OCI-LY1 (cell line): Measurements from ENCODE around the gene SAT2.
A peak's percentile ranks its signal among the peaks of the same experiment; 100 is the strongest.

Experiments used
- H2AFZ ChIP-seq: fragments of 200-600 bp; sonication (generic), shearing (Covaris generic); 2 replicates; pipeline ENCODE4 v1.6.0; 2014; ENCODE audit warnings: antibody characterized with exemption, mild to moderate bottlenecking, low read length
- H3F3A ChIP-seq: fragments of 200-600 bp; sonication (generic), shearing (Covaris generic); 2 replicates; pipeline ENCODE4 v1.6.0; 2014; ENCODE audit warnings: mild to moderate bottlenecking, antibody characterized with exemption, low read length, moderate library complexity; ENCODE audit not compliant: insufficient read depth
- H3K27ac ChIP-seq: fragments of 200-600 bp; sonication (generic); 2 replicates; pipeline ENCODE4 v1.5.1; 2014; ENCODE audit warnings: low read length, mixed run types, mild to moderate bottlenecking, low read depth; ENCODE audit not compliant: poor library complexity, severe bottlenecking
- H3K27me3 ChIP-seq: fragments of 200-600 bp; sonication (generic); 2 replicates; pipeline ENCODE4 v1.6.0; 2014; ENCODE audit warnings: antibody characterized with exemption, mild to moderate bottlenecking, low read length, moderate library complexity; ENCODE audit not compliant: insufficient read depth
- H3K36me3 ChIP-seq: fragments of 200-600 bp; sonication (generic); 2 replicates; pipeline ENCODE4 v1.6.1; 2014; ENCODE audit warnings: mild to moderate bottlenecking, antibody characterized with exemption, low read length, moderate library complexity, mixed read lengths; ENCODE audit not compliant: insufficient read depth
- H3K4me1 ChIP-seq: fragments of 200-600 bp; sonication (generic); 2 replicates; pipeline ENCODE4 v1.5.1; 2014; ENCODE audit warnings: mild to moderate bottlenecking, low read length, moderate library complexity; ENCODE audit not compliant: insufficient read depth, severe bottlenecking
- H3K4me2 ChIP-seq: fragments of 200-600 bp; sonication (generic), shearing (Covaris generic); 2 replicates; pipeline ENCODE4 v1.6.1; 2014; ENCODE audit warnings: low read length
- H3K4me3 ChIP-seq: fragments of 200-600 bp; sonication (generic); 2 replicates; pipeline ENCODE4 v1.5.1; 2014; ENCODE audit warnings: low read length, low read depth, mild to moderate bottlenecking, mixed read lengths; ENCODE audit not compliant: poor library complexity, severe bottlenecking
- H3K79me2 ChIP-seq: fragments of 200-600 bp; shearing (Covaris generic); 2 replicates; pipeline ENCODE4 v1.6.1; 2016; ENCODE audit warnings: mixed run types, low read length, mixed read lengths; ENCODE audit not compliant: insufficient read depth
- H3K9ac ChIP-seq: fragments of 200-600 bp; sonication (generic), shearing (Covaris generic); 2 replicates; pipeline ENCODE4 v1.6.1; 2014; ENCODE audit warnings: mild to moderate bottlenecking, low read length, mixed read lengths
- H3K9me2 ChIP-seq: fragments of 200-600 bp; sonication (generic), shearing (Covaris generic); 2 replicates; pipeline ENCODE4 v1.6.1; 2014; ENCODE audit warnings: low read depth, mild to moderate bottlenecking, low read length, mixed read lengths
- H3K9me3 ChIP-seq: fragments of 200-600 bp; shearing (Covaris generic); 2 replicates; pipeline ENCODE4 v1.6.1; 2014; ENCODE audit warnings: low read length, mixed read lengths
- H4K20me1 ChIP-seq: fragments of 200-600 bp; sonication (generic), shearing (Covaris generic); 2 replicates; pipeline ENCODE4 v1.6.0; 2016; ENCODE audit warnings: mild to moderate bottlenecking, low read length; ENCODE audit not compliant: insufficient read depth
- CTCF ChIP-seq: fragments of 200-600 bp; sonication (generic), shearing (Covaris generic); IDR thresholded peaks from 2 replicates; pipeline ENCODE4 v1.5.1; 2017; ENCODE audit warnings: mild to moderate bottlenecking, antibody characterized with exemption, low read length, moderate library complexity, mixed read lengths
- EZH2 ChIP-seq: fragments of 200-600 bp; sonication (generic), shearing (Covaris generic); IDR thresholded peaks from 2 replicates; pipeline ENCODE4 v1.8.0; 2017; ENCODE audit warnings: borderline replicate concordance, mixed run types, mild to moderate bottlenecking, antibody characterized with exemption, low read length, moderate library complexity, mixed read lengths

The SAT2 gene

GRCh38 chr17:7652388-7653356, 25.1 kb upstream of the SAT2 start:
- TF ChIP-seq CTCF (no peak), EZH2 (no peak)
- Histone ChIP-seq H3K4me2 (no peak overlapping the region), H3K27me3 (peaks cover 12% of the 10 kb centered on the region; the same call in 1 of the 2 replicates), H3K4me1 (peaks cover 17% of the 10 kb centered on the region), H3K9ac (no peak overlapping the region), H3K4me3 (no peak overlapping the region), H3K27ac (no peak overlapping the region), H3K36me3 (no peaks in the 10 kb centered on the region), H3F3A (no peaks in the 10 kb centered on the region), H3K9me3 (no peaks in the 10 kb centered on the region), H3K79me2 (no peaks in the 10 kb centered on the region), H3K9me2 (no peaks in the 10 kb centered on the region), H4K20me1 (no peaks in the 10 kb centered on the region), H2AFZ (no peak overlapping the region)

GRCh38 chr17:7651665-7652387, 24.2 kb upstream of the SAT2 start:
- no peak overlapping the region for H3K27ac ChIP-seq
- H3K9me3 ChIP-seq, result no peaks in the 10 kb centered on the region
- no peaks in the 10 kb centered on the region for H4K20me1 ChIP-seq
- H3K4me2 ChIP-seq, result no peak overlapping the region
- H3K9me2 ChIP-seq, result no peaks in the 10 kb centered on the region
- no peak overlapping the region for H3K4me3 ChIP-seq
- H2AFZ ChIP-seq, result no peak overlapping the region
- no peak overlapping the region for H3K9ac ChIP-seq
- H3K36me3 ChIP-seq, result no peaks in the 10 kb centered on the region
- peaks cover 17% of the 10 kb centered on the region for H3K4me1 ChIP-seq
- TF ChIP-seq CTCF (no peak), EZH2 (no peak)
- no peaks in the 10 kb centered on the region for H3F3A ChIP-seq
- H3K27me3 ChIP-seq, result peaks cover 12% of the 10 kb centered on the region; the same call in 1 of the 2 replicates
- no peaks in the 10 kb centered on the region for H3K79me2 ChIP-seq

- no peaks in the 10 kb centered on the region for H3K9me3 ChIP-seq
- H3K4me3 ChIP-seq, result peak overlapping the region; percentile 38
- peaks cover 17% of the 10 kb centered on the region for H3K4me1 ChIP-seq
- H3K4me2 ChIP-seq, result peak overlapping the region; percentile 42
- H3K79me2 ChIP-seq, result no peaks in the 10 kb centered on the region
- H3K9me2 ChIP-seq, result no peaks in the 10 kb centered on the region
- peaks cover 12% of the 10 kb centered on the region; the same call in 1 of the 2 replicates for H3K27me3 ChIP-seq
- no peak overlapping the region for H3K9ac ChIP-seq
- no peaks in the 10 kb centered on the region for H3K36me3 ChIP-seq
- no peak for TF ChIP-seq EZH2
- TF ChIP-seq CTCF, result no peak
- no peak overlapping the region for H2AFZ ChIP-seq
- H3K27ac ChIP-seq, result no peak overlapping the region
- no peaks in the 10 kb centered on the region for H3F3A ChIP-seq
- no peaks in the 10 kb centered on the region for H4K20me1 ChIP-seq
Observed at GRCh38 chr17:7651097-7651664, 23.6 kb upstream of the SAT2 start.
